Hindlimb muscle (tissue), 1 donor: ENCODE results near the gene WDR91. TPM values are rescaled to one million over a fixed set of nuclear protein-coding genes. Genes with fewer than 3 reads are reported as not detected.

Source experiments
- DNase-seq: peaks from one replicate; pipeline ENCODE4 v3.0.0-alpha.2; 2013
- polyA plus RNA-seq: library from polyadenylated mRNA; unstranded; fragments of 120-200 nt; gene quantifications from one replicate; pipeline ENCODE4 v1.2.1, GENCODE V29; 2013; ENCODE audit not compliant: insufficient read length

The WDR91 gene
- polyA plus RNA-seq, 1 donor: 11.1 TPM

DNA sequence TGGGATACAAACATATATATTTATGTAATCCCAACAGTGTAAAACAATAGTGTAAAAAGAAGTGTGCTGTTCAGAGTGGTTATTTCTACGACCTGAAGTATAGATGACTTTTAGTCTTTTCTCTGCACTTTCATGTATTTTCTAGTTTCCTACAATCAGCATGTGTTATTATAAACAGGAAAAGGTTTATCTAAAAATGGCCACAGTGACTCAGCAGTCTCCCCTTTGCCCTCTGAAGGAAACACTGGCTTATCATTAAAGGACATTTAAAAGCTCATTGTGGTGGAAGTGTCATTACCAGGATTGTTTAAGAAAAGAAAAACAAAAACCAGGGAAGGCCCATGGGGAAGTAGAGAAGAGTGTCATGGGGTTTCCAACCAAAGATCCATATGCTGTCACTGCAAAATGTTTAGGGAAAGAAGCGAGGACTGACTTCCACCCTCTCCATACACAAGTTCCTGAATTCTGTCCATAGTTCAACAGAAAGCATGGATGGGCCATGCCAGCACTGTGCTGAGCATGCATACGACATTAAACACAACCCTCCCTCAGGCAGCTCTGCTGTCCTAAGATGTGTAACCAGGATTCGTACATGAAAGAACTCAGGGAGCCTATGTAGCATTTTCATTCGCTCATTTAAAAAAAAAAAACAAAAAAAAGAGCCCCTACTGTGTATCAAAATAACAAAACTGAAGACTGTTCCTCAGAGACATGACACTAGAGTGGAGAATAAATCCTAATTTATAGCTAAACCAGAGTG, 51.0 kb downstream of the WDR91 start:
- DNase-seq: no peak

DNA sequence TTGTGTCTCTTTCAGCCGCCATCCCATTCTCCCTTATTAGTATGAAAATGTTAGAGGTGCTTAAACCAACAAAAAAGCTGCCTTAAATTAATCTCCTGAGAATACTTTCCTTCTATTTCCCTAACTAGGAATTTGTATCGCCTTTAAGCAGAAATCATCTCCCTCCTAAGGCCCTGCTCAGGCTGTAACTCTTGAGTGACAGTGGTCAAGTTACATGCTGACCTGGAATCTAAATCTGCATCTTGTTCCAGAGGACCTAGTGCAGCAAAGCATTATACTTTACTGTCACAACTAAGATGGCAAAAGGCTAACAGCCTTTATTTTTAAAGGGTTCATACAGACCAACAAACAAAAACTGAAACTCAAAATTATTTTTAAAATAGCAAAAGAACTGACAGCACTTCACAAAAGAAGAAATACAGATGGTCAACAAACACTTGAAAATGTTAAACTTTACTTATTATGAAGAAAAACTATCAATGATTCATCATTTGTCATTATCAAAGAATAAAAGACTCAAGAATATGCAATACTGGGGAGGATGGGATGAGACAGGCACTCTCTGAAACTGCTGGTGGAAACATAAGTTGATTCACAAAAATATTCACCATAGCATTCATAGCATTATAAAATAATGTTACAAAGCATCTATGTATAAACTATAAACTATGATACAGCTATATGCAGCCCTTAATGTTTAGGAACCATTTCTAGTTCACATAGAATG, 51.8 kb downstream of the WDR91 start:
- no peak for DNase-seq

DNA sequence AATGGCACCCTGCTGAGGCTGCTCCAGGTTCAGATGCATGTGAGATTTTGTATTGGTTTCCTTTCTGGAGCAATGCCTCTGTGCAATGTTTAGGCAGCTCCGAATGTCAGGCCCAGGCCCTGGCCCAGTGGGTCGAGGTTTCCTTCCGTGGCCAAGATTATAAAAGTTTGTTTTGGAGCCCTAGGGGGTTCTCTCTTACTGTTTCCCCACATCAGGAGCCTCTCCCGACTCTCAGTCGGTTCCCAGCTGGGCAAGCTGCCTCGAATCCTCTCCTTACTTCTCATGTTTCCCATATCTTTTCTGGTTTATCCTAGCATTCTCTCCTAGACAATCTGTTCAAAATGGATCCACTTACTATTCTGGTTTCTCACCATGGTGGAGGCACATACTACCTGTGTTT, 52.5 kb downstream of the WDR91 start:
- DNase-seq: no peak

DNA sequence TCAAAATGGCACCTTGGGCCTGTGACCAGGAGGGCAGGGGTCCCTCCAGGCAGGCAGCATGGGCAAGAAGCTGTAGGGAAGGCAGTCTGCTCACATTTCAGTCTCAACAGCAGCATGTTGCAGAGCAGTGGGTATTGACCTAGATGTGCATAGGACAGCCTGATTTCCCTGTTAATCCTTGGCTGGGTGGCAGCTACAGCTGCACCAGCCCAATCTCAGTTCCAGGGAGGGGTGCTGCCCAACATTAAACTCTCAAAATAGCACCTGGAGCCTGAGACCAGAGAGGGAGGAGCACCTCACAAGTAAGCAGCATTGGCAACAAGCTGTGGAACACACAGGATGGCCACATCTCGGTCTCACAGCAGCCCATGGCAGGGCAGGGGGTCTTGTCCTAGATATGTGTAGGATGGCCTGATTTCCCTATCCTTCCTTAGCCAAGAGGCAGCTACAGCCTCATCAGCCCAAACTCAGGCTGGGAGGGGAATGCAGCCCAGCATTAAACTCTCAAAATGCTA, 53.1 kb downstream of the WDR91 start:
- DNase-seq: no peak

DNA sequence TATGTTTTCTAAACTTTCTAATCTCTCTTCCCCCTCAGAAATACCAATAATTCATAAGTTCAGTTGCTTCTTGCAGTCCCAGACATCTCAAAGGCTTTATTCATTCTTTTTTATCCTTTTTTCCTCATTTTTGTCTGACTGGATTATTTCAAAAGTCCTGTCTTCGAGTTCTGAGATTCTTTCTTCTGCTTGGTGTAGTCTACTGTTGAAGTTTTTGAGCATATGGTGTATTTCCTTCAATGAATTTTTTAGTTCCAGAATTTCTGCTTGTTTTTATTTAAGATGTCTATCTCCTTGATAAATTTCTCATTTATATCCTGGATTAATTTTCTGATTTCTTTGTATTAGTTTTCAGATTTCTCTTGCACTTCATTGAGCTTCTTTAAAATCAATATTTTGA, 55.0 kb downstream of the WDR91 start:
- DNase-seq: no peak

DNA sequence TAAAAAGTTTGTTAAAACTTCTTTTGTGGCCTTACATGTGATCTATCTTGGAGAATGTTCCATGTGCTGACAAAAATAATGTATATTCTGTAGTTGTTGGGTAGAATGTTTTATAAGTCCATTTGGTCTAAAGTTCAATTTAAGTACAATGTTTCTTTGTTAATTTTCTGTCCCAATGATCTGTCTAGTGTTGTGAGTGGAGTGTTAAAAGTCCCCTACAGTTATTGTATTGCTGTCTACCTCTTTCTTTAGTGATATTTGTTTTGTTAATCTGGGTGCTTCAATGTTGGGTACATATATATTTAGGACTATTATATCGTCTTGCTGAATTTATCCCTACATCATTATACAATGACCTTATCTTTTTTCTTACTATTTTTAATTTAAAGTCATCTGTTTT, 56.6 kb downstream of the WDR91 start:
- DNase-seq: no peak

DNA sequence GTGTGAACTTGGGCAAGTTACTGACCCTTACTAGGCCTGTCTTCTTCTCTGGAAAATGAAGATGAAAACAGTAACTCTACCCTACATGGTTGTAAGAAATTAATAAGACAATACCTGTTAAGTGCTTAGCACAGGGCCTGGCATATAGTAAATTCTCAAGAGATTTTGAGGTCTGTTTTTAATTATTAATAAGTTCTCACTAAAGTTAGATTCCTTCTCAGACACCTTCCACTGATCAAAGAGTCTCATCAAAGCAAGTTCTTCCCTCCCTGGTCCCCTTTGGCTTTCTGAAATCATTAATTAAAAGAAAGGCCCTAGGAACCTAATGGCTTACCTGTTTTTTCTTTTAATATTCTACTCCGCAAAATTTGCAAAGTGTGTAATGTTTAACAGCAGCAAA, 58.9 kb downstream of the WDR91 start:
- no peak for DNase-seq

DNA sequence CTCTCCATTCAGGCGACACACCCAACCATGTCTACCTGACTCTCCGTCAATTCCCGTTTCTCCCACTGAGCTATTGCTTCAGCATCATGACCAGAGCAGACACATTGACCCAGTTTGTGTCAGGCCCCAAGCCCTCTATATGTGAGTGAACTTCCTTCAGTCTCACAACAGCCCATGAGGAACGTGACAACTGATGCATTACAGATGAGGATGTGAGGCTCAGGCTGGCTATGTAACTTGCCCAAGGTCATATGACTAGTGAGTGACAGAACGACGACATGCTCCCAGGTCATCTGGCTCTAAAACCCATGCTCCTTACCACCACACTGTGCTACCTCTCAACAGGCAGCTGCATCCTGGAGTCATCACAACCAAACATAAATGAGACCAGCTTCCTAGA, 59.8 kb downstream of the WDR91 start:
- DNase-seq: no peak

DNA sequence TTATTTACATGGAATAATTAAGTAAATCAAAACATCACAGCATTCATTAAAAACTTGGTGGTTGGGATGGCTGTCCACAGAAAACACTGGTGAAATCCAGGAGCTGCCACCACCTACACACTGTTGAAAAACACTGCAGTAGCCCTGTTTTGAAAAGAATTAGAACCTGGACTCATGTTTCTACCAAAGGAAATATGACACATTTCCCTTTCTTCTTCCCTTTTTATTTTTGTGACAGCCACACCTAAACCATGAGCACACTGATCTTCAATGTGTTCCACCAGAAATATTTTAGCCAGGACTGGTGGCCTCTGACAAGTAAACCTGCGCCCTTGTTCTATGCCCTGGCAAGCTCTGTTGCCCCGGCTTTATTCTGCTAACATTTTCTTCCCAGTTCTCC, 60.2 kb downstream of the WDR91 start:
- no peak for DNase-seq

DNA sequence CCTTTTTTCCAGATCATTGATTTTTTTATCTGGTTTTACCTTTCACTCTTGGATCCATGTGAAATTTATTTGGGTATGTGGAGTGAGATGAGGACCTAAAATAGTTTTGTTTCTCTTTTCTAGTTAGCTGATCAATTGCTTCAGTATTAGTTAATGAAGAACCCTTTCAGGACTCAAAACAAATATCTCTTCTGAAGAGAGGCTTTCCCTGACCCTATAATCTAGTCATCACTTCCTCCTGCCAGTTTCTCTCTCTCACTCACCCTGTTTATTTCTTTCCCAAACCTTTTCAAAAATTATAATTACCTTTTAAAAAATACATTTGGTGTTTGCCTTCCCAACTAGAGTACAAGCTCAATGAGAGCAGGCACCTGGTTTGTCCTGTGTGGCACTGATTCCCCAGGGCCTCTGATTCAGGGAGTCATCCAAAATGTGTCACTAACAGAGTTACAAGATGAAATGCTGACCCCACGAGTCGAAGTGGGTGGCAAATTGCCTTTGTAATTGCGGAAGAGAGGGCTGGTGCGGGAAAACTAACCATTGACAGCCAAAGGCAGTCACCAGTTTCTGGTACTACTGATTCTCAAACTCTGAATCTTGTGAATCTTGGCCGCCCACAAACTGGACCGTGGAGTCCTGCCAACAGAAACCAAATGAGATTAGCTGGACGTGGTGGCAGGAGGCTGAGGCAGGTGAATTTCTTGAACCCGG, 61.1 kb downstream of the WDR91 start:
- no peak for DNase-seq

DNA sequence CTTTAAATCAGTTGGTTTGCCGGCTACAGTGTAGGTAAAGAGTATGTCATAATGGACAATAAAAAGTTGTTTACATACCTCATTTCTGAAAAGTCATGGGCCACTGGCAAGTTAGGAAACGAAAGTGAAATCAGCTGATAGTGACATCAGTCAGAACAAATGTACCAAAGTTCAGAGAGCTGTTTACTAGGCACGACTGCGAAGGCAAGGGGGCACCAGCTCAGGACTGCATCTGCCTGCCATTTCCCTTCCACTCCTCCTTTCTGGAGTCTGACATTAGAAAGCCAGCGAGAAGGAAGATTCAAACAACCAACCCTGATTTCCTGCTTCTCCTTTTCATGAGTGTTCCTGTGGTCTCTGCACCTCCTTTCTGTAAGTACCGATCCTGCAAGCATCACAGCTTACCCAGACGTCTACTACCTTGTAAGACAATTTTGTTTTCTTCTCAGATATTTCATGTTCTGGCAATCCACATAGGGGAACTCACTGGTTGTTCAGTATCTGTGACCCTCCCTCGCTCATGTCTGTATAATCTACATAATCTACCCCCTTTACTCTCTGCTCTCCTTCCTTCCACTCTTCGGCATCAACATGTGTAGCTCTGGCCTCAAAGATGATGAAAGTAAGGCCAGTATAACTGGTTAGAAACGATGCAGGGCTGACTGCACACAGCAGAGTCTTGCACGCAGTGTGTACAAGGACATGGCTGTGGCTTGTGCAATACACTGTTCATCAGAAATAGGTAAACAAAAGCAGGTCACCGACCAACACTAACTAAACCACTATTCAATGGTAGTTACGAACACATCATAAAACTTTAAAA, 63.2 kb downstream of the WDR91 start, which contains the start of gene TMEM140:
Gene TMEM140, plus strand, starts transcription at position 174 of the 823 bp plus-strand sequence. CDS start 16,370 bp downstream, outside the sequence.
- DNase-seq: no peak

DNA sequence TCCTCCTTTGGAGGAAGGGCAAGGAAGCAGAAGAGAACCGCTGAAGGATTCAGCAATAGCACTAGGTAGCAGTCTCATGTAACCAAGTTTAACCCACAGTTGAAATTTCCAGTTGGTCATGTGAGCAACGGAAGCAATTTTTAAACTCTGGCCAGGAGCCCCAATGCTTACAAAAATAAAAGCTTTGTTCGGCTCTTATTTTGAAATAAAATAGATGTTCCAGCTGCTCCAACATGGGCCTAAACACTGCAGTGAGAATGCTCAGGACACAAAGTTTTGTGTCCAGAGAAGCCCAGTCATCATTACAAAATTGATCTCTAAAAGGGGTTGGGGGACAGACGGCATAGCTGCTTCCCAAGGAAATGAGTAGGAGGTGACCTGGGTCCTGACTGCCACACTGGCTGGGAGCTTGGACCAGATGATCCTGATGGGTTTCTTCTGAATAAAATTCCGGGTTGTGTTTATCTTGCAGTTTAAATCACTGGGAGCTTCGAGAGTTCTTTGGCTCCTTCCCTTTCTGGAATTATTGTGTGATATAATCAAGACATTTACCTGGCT, 63.9 kb downstream of the WDR91 start:
- no peak for DNase-seq

DNA sequence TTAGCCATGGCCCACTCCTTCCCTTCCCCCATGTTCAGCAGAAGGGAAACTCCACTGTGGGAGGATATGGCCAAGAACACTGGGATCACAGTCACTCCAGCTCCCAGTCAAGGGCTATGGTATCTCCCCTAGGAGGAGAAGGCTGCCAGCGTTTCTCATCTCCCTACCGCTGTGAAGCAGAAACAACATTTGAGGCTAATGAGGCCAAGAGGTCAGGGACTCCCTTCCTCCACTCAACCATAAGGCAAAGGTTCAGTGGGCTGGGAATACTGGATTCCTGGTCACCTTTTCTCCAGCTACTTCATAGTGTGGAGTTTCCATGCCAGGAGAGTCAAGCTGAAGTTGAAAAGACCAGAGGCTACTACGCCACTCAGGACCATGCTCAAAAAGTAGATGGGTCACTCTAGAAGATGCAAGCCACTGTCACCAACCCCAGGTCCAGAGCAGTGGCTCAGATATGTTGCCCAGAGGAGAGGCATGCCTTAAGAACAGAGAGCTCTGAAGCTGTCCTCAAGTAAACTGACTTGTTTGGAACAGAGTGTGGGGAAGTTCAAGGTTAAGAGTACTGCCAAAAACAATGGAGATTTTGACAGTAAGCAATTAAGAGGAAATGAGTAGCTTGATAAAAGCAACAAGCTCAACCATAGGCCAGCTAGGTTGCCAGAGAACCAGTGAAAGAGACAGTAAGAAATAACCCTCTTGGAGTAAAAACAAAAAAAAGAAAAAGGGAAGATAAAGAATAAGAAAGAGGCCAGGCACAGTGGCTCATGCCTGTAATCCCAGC, 67.2 kb downstream of the WDR91 start:
- no peak for DNase-seq

Other genes starting within 250 kb of the WDR91 start
- gene AGBL3, start 225.0 kb downstream of the WDR91 start, polyA plus RNA-seq: 3.6 TPM
- 14.6 TPM for gene TMEM140, start 63.5 kb downstream of the WDR91 start, polyA plus RNA-seq
- 34.8 TPM for gene CYREN, start 40.8 kb downstream of the WDR91 start, polyA plus RNA-seq
- not detected for gene STRA8, start 22.3 kb upstream of the WDR91 start, polyA plus RNA-seq